Large intestine (tissue), 3 donors: Measurements from ENCODE around the gene TGM3. TPM values are rescaled to one million over a fixed set of nuclear protein-coding genes. Genes with fewer than 3 reads are reported as not detected.
A peak's percentile ranks its signal among the peaks of the same experiment; 100 is the strongest.
"Not testable (repeated sequence)": the region's sequence is repeated elsewhere in the genome, so short reads cannot be mapped to it uniquely, and the experiment has no call there.

ENCODE experiments used
- DNase-seq, 2 donors: peaks; one replicate each; pipeline versions ENCODE4 v3.0.0 to v3.0.0-alpha.2; 2013
- H3K27ac ChIP-seq: one replicate; pipeline ENCODE4 v1.5.1; 2013; ENCODE audit warnings: low read length
- H3K27me3 ChIP-seq: 2 replicates; pipeline ENCODE4 v1.6.1; 2013; ENCODE audit warnings: low read length; ENCODE audit not compliant: control insufficient read depth, insufficient read depth
- H3K36me3 ChIP-seq: 2 replicates; pipeline ENCODE4 v1.6.1; 2013; ENCODE audit warnings: low read length; ENCODE audit not compliant: control insufficient read depth, insufficient read depth
- H3K4me1 ChIP-seq: one replicate; pipeline ENCODE4 v1.6.1; 2013; ENCODE audit warnings: low read length; ENCODE audit not compliant: control insufficient read depth, insufficient read depth
- H3K4me3 ChIP-seq: one replicate; pipeline ENCODE4 v1.5.1; 2013; ENCODE audit warnings: low read length
- H3K9me3 ChIP-seq: one replicate; pipeline ENCODE4 v1.6.1; 2013; ENCODE audit warnings: mild to moderate bottlenecking, low read depth, low read length, moderate library complexity; ENCODE audit not compliant: control insufficient read depth
- WGBS: methylation state at CpG from one replicate; pipeline ENCODE4 v1.1.5; 2013; ENCODE audit warnings: low lambda C conversion rate; ENCODE audit not compliant: insufficient coverage; 5-methylcytosine and 5-hydroxymethylcytosine counted together
- polyA plus RNA-seq: library from polyadenylated mRNA; unstranded; fragments of 120-200 nt; gene quantifications from one replicate; pipeline ENCODE4 v1.2.1, GENCODE V29; 2013

The TGM3 gene
- polyA plus RNA-seq, 1 donor = 0.25 TPM

GRCh38 chr20:2261046-2261485 lies 34.7 kb upstream of the TGM3 start:
- H3K27me3 ChIP-seq = no peaks in the 10 kb centered on the region
- H3K27ac ChIP-seq = no peak overlapping the region
- no CpG with 5 or more reads among the region's 8 CpGs for WGBS
- peaks cover 6% of the 10 kb centered on the region for H3K4me1 ChIP-seq
- no peaks in the 10 kb centered on the region for H3K9me3 ChIP-seq
- DNase-seq = peak; percentile 16 to 58
- no peak overlapping the region for H3K4me3 ChIP-seq
- no peaks in the 10 kb centered on the region for H3K36me3 ChIP-seq

- H3K36me3 ChIP-seq = no peaks in the 10 kb centered on the region
- DNase-seq = no peak
- no CpG with 5 or more reads among the region's 4 CpGs for WGBS
- peaks cover 6% of the 10 kb centered on the region for H3K4me1 ChIP-seq
- H3K27ac ChIP-seq = no peak overlapping the region
- no peaks in the 10 kb centered on the region for H3K9me3 ChIP-seq
- no peaks in the 10 kb centered on the region for H3K27me3 ChIP-seq
- no peak overlapping the region for H3K4me3 ChIP-seq
Measured at GRCh38 chr20:2261629-2262028, 34.2 kb upstream of the TGM3 start.

GRCh38 chr20:2264118-2264517 lies 31.7 kb upstream of the TGM3 start:
- H3K36me3 ChIP-seq = no peaks in the 10 kb centered on the region
- 100% methylated on average over 1 of the region's 3 CpGs for WGBS
- H3K4me3 ChIP-seq = no peak overlapping the region
- H3K4me1 ChIP-seq = peaks cover 4% of the 10 kb centered on the region
- H3K27ac ChIP-seq = no peak overlapping the region
- no peak for DNase-seq
- H3K27me3 ChIP-seq = no peaks in the 10 kb centered on the region
- no peaks in the 10 kb centered on the region for H3K9me3 ChIP-seq

- not testable (repeated sequence) for H3K36me3 ChIP-seq, H3K9me3 ChIP-seq, H3K4me1 ChIP-seq, H3K4me3 ChIP-seq, H3K27me3 ChIP-seq, H3K27ac ChIP-seq
- peak in 1 of 2 donors; percentile 37 for DNase-seq
- WGBS = no CpG with 5 or more reads among the region's 12 CpGs
Measured at GRCh38 chr20:2264621-2265374, 31.0 kb upstream of the TGM3 start.

- no peaks in the 10 kb centered on the region for H3K4me1 ChIP-seq
- no peaks in the 10 kb centered on the region for H3K27me3 ChIP-seq
- no peak overlapping the region for H3K4me3 ChIP-seq
- DNase-seq = no peak
- 100% methylated on average over 2 of the region's 7 CpGs for WGBS
- no peaks in the 10 kb centered on the region for H3K9me3 ChIP-seq
- no peak overlapping the region for H3K27ac ChIP-seq
- no peaks in the 10 kb centered on the region for H3K36me3 ChIP-seq
Measured at GRCh38 chr20:2273634-2274302, 22.0 kb upstream of the TGM3 start.

- Histone ChIP-seq H3K36me3 (no peaks in the 10 kb centered on the region), H3K27ac (no peak overlapping the region), H3K27me3 (peaks cover 2% of the 10 kb centered on the region), H3K4me3 (no peak overlapping the region), H3K9me3 (no peaks in the 10 kb centered on the region), H3K4me1 (no peaks in the 10 kb centered on the region)
- DNase-seq = no peak
- WGBS = no CpG with 5 or more reads among the region's 1 CpG
Measured at GRCh38 chr20:2276015-2276414, 19.8 kb upstream of the TGM3 start.

GRCh38 chr20:2279253-2279779 lies 16.5 kb upstream of the TGM3 start:
- peaks cover 2% of the 10 kb centered on the region for H3K27me3 ChIP-seq
- H3K4me3 ChIP-seq = no peak overlapping the region
- no CpG with 5 or more reads among the region's 5 CpGs for WGBS
- no peaks in the 10 kb centered on the region for H3K36me3 ChIP-seq
- DNase-seq = no peak
- H3K9me3 ChIP-seq = no peaks in the 10 kb centered on the region
- H3K27ac ChIP-seq = no peak overlapping the region
- H3K4me1 ChIP-seq = no peaks in the 10 kb centered on the region

GRCh38 chr20:2280082-2280481 lies 15.7 kb upstream of the TGM3 start:
- Histone ChIP-seq H3K27me3 (peaks cover 2% of the 10 kb centered on the region), H3K4me1 (no peaks in the 10 kb centered on the region), H3K27ac (no peak overlapping the region), H3K4me3 (no peak overlapping the region), H3K9me3 (no peaks in the 10 kb centered on the region), H3K36me3 (no peaks in the 10 kb centered on the region)
- no CpG with 5 or more reads among the region's 6 CpGs for WGBS
- DNase-seq = no peak

- Histone ChIP-seq H3K9me3 (no peaks in the 10 kb centered on the region), H3K27ac (no peak overlapping the region), H3K27me3 (peaks cover 2% of the 10 kb centered on the region)
Measured at GRCh38 chr20:2281563-2281962, 14.2 kb upstream of the TGM3 start.

GRCh38 chr20:2282181-2282580 lies 13.6 kb upstream of the TGM3 start:
- no CpG with 5 or more reads among the region's 5 CpGs for WGBS
- no peak for DNase-seq
- Histone ChIP-seq H3K27me3 (peaks cover 2% of the 10 kb centered on the region), H3K27ac (no peak overlapping the region), H3K9me3 (no peaks in the 10 kb centered on the region), H3K4me3 (no peak overlapping the region), H3K36me3 (no peaks in the 10 kb centered on the region), H3K4me1 (no peaks in the 10 kb centered on the region)

More at GRCh38 chr20:2281563-2281962, 14.2 kb upstream of the TGM3 start:
- DNase-seq = no peak
- Histone ChIP-seq H3K36me3 (no peaks in the 10 kb centered on the region), H3K4me3 (no peak overlapping the region), H3K4me1 (no peaks in the 10 kb centered on the region)
- no CpG with 5 or more reads among the region's 3 CpGs for WGBS
